Smooth muscle cell (in vitro differentiated cells): ENCODE measurements around the gene ATXN1. TPM values are rescaled to one million over a fixed set of nuclear protein-coding genes. Genes with fewer than 3 reads are reported as not detected.

Experiments
- DNase-seq: peaks from one replicate; lab custom pipeline; 2025; ENCODE audit not compliant: unreplicated experiment; lab: John Stamatoyannopoulos, UW
- H2AFZ ChIP-seq: fragments of 200-600 bp; sonication (generic); 2 replicates; pipeline ENCODE4 v1.6.0; 2016; ENCODE audit warnings: antibody characterized with exemption, low read depth, mild to moderate bottlenecking
- H3F3A ChIP-seq: fragments of 200-600 bp; sonication (generic); 2 replicates; pipeline ENCODE4 v1.6.0; 2017; ENCODE audit warnings: antibody characterized with exemption, low read depth
- H3K27ac ChIP-seq: fragments of 200-600 bp; sonication (generic); 2 replicates; pipeline ENCODE4 v1.5.1; 2016; ENCODE audit warnings: low read depth, mild to moderate bottlenecking
- H3K27me3 ChIP-seq: fragments of 200-600 bp; sonication (generic); 2 replicates; pipeline ENCODE4 v1.6.1; 2016; ENCODE audit warnings: low read depth, mild to moderate bottlenecking
- H3K36me3 ChIP-seq: fragments of 200-600 bp; sonication (generic); 2 replicates; pipeline ENCODE4 v1.5.1; 2016; ENCODE audit warnings: low read depth
- H3K4me1 ChIP-seq: fragments of 200-600 bp; sonication (generic); 2 replicates; pipeline ENCODE4 v1.5.1; 2016; ENCODE audit warnings: low read depth
- H3K4me2 ChIP-seq: fragments of 200-600 bp; sonication (generic); 2 replicates; pipeline ENCODE4 v1.6.0; 2016; ENCODE audit warnings: mild to moderate bottlenecking
- H3K4me3 ChIP-seq: fragments of 200-600 bp; sonication (generic); 2 replicates; pipeline ENCODE4 v1.5.1; 2016; ENCODE audit warnings: mild to moderate bottlenecking
- H3K79me2 ChIP-seq: fragments of 200-600 bp; sonication (generic); 2 replicates; pipeline ENCODE4 v1.6.0; 2016; ENCODE audit warnings: low read depth, mild to moderate bottlenecking
- H3K9ac ChIP-seq: fragments of 200-600 bp; sonication (generic); 2 replicates; pipeline ENCODE4 v1.6.0; 2016; ENCODE audit warnings: low read depth
- H3K9me3 ChIP-seq: fragments of 200-600 bp; sonication (generic); replicated peaks from 2 replicates; pipeline ENCODE4 v1.5.1; 2016; ENCODE audit warnings: low read depth
- H4K20me1 ChIP-seq: fragments of 200-600 bp; sonication (generic); 2 replicates; pipeline ENCODE4 v1.6.0; 2016; ENCODE audit warnings: low read depth
- whole genome bisulfite sequencing: methylation state at CpG from one replicate; pipeline ENCODE4 v1.1.7; 2016; ENCODE audit warnings: low lambda C conversion rate; 5-methylcytosine and 5-hydroxymethylcytosine counted together
- polyA plus RNA-seq: library from polyadenylated mRNA; unstranded; fragments of >200 nt; fragmentation: Nextera tagmentation; extraction: Ambion mirVana; gene quantifications from 2 replicates; pipeline ENCODE4 v1.2.1, GENCODE V29; 2016
- total RNA-seq: library from RNA; depleted of rRNA; stranded (reverse); fragments of >200 nt; gene quantifications from 2 replicates; pipeline ENCODE4 v1.2.3, GENCODE V29; 2014
- TF ChIP-seq, protein P1 (sequence below): fragments of 200-600 bp; sonication (generic); IDR thresholded peaks from 2 replicates; pipeline ENCODE4 v1.5.1; 2017; ENCODE audit warnings: borderline replicate concordance, mild to moderate bottlenecking, antibody characterized with exemption; ENCODE audit not compliant: insufficient read depth, poor library complexity, severe bottlenecking

ATXN1 gene
- total and polyA plus RNA-seq, 2 experiments from 2014 or later = 17.9 to 40.6 TPM

- DNase-seq = no peak
- Histone ChIP-seq H3K27me3 (no peaks in the 10 kb centered on the region), H3K9ac (no peak overlapping the region), H3K27ac (peak overlapping the region; percentile 99), H3K79me2 (peaks cover 86% of the 10 kb centered on the region), H3K4me1 (peaks cover 45% of the 10 kb centered on the region), H2AFZ (no peak overlapping the region), H3K36me3 (no peaks in the 10 kb centered on the region), H3K4me2 (peak overlapping the region; percentile 28), H3K9me3 (no peaks in the 10 kb centered on the region), H3F3A (peaks cover 13% of the 10 kb centered on the region), H3K4me3 (no peak overlapping the region), H4K20me1 (peaks cover 29% of the 10 kb centered on the region)
- 84% methylated on average over 3 of the region's 3 CpGs for WGBS
- TF ChIP-seq, protein P1, sequence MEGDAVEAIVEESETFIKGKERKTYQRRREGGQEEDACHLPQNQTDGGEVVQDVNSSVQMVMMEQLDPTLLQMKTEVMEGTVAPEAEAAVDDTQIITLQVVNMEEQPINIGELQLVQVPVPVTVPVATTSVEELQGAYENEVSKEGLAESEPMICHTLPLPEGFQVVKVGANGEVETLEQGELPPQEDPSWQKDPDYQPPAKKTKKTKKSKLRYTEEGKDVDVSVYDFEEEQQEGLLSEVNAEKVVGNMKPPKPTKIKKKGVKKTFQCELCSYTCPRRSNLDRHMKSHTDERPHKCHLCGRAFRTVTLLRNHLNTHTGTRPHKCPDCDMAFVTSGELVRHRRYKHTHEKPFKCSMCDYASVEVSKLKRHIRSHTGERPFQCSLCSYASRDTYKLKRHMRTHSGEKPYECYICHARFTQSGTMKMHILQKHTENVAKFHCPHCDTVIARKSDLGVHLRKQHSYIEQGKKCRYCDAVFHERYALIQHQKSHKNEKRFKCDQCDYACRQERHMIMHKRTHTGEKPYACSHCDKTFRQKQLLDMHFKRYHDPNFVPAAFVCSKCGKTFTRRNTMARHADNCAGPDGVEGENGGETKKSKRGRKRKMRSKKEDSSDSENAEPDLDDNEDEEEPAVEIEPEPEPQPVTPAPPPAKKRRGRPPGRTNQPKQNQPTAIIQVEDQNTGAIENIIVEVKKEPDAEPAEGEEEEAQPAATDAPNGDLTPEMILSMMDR = no peak
Measured at GRCh38 chr6:16755544-16755943, 5.7 kb downstream of the ATXN1 start.

- no peak overlapping the region for H2AFZ ChIP-seq
- H3K9ac ChIP-seq = no peak overlapping the region
- H3K79me2 ChIP-seq = peaks cover 91% of the 10 kb centered on the region
- no peak overlapping the region for H3K4me3 ChIP-seq
- H3K4me2 ChIP-seq = peak overlapping the region; percentile 28
- H3K4me1 ChIP-seq = peaks cover 48% of the 10 kb centered on the region
- peak overlapping the region; percentile 99 for H3K27ac ChIP-seq
- H3F3A ChIP-seq = peaks cover 13% of the 10 kb centered on the region
- H4K20me1 ChIP-seq = peaks cover 29% of the 10 kb centered on the region
- no peaks in the 10 kb centered on the region for H3K9me3 ChIP-seq
- DNase-seq = no peak
- H3K36me3 ChIP-seq = no peaks in the 10 kb centered on the region
- TF ChIP-seq, protein P1 = no peak
- H3K27me3 ChIP-seq = no peaks in the 10 kb centered on the region
Measured at GRCh38 chr6:16754876-16755275, 6.4 kb downstream of the ATXN1 start.

- H3K9me3 ChIP-seq = no peaks in the 10 kb centered on the region
- no peak overlapping the region for H3K9ac ChIP-seq
- H3K79me2 ChIP-seq = peaks cover 91% of the 10 kb centered on the region
- no peak overlapping the region for H3K4me2 ChIP-seq
- H3K36me3 ChIP-seq = no peaks in the 10 kb centered on the region
- H3K27me3 ChIP-seq = no peaks in the 10 kb centered on the region
- DNase-seq = no peak
- TF ChIP-seq, protein P1 = no peak
- H3F3A ChIP-seq = peaks cover 13% of the 10 kb centered on the region
- WGBS = 91% methylated on average over 3 of the region's 3 CpGs
- H2AFZ ChIP-seq = no peak overlapping the region
- peaks cover 29% of the 10 kb centered on the region for H4K20me1 ChIP-seq
- H3K27ac ChIP-seq = peak overlapping the region; percentile 99
- H3K4me1 ChIP-seq = peaks cover 48% of the 10 kb centered on the region
- no peak overlapping the region for H3K4me3 ChIP-seq
Measured at GRCh38 chr6:16754274-16754673, 7.0 kb downstream of the ATXN1 start.

- TF ChIP-seq, protein P1 = no peak
- Histone ChIP-seq H3K4me3 (no peak overlapping the region), H3K27ac (peak overlapping the region; percentile 99), H4K20me1 (peaks cover 20% of the 10 kb centered on the region), H3F3A (peaks cover 8% of the 10 kb centered on the region), H3K9ac (no peak overlapping the region), H3K4me1 (peaks cover 40% of the 10 kb centered on the region), H3K9me3 (no peaks in the 10 kb centered on the region), H3K27me3 (no peaks in the 10 kb centered on the region), H3K4me2 (peak overlapping the region; percentile 47), H3K79me2 (peaks cover 91% of the 10 kb centered on the region), H2AFZ (no peak overlapping the region), H3K36me3 (no peaks in the 10 kb centered on the region)
- no peak for DNase-seq
- 62% methylated on average over 4 of the region's 4 CpGs for WGBS
Measured at GRCh38 chr6:16753341-16753740, 7.9 kb downstream of the ATXN1 start.
